ACHN (cell line): Measurements from ENCODE around the gene CSNK1G2.

Source experiments
- DNase-seq: peaks from one replicate; pipeline ENCODE4 v3.0.0-alpha.2; 2015
- in situ Hi-C: cut with HindIII; loops from 2 replicates; pipeline ENCODE4 v1.10.0; 2017; ENCODE audit warnings: low sequenced_read_pairs, low pct_ligation_motif_present, low pct_unique_long_range_greater_than_20kb

Gene CSNK1G2

DNA sequence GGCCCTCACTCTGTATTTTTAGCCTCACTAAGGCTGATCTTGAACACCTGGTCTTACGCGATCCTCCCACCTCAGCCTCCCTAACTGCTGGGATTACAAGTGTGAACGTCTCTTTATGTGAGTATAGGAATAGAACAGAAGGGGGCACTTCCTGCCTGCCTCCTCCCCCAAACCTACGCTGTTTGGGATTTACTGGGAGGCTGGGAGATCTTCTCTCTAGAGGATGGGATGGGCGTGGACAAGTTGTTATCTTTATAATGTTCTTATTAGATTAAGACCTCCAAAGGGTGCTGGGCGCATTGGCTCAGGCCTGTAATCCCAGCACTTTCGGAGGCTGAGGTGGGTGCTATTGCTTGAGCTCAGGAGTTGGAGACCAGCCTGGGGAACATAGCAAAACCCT lies 2.9 kb upstream of the CSNK1G2 start:
- in situ Hi-C loops: no loop called here
- DNase-seq: no peak

DNA sequence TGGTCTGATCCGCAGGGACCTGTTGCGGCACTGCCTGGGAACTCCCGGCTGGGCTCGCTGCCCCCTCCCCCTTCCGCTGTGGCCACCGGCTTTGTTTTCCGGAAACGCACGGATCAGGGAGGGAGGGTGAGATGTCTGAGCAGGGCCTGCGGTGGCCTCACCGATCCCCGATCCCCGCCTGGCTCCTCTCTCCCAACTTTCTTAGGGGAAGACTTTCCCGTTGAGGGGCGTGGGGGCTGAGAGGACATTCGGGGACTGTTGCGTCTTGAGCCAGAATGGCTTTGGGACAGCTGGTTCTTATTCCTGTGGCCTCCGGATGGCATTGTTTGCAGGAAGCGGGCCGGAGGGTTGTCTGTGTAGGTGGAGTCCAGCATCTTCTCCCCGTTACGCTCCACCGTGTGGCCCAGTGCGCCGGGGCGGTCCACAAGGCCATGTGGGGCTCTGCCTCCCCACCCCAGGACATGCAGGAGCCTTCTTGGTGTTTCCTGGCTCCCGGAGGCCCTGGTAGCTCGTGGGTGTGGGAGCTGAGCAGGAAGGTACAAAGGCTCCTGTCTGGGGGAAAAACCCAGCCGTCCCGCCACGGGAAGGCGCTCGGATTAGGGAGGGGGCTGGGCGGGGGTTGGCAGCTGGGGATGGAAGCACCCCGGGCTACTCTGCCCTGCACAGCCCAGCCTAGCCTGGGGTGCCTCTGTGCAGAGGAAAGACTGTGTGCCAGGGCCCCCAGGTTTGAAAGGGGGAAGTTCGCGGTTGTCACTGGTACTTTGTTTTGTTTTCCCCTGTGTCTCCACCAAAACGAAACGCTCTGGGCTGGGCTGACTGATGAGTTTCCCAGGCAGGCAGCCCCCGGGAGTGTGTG lies 1.3 kb downstream of the CSNK1G2 start:
- in situ Hi-C loops: no loop called here
- DNase-seq: peak; percentile 68

DNA sequence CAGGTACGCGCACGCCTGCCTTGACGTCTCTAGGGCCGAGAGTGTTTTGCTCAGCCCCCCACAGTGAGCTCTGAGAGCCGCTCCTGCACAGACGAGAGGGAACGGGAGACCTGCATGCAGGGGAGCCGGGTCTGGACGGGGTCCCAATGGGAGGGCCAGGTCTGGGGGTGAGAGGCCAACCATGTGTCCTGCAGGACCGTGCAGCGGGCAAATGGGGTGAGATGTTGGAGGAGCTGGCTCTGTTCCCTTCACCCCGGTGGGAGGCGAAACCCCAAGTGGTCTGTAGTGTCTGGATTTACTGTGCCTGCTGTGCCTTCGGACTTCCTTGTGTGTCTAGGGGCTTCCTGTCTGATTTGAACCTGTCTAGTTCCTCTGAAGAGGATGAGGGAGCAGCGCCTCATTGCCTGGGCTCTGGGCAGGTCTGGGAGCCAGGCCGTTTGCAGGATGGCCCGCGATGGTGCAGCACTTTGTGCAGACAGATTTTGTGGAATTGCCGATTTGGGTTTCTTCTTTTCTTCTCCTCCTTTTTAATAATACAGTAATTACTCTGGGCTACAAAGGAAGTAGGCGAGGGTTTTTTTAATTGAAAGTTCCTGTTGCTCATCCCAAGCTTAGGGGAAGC lies 2.1 kb downstream of the CSNK1G2 start:
- no peak for DNase-seq
- in situ Hi-C loops: no loop called here

GRCh38 chr19:1943661-1944087 lies 2.7 kb downstream of the CSNK1G2 start:
- in situ Hi-C loops: no loop called here
- no peak for DNase-seq

GRCh38 chr19:1944088-1944915 lies 3.3 kb downstream of the CSNK1G2 start:
- DNase-seq: no peak
- in situ Hi-C loops: no loop called here

DNA sequence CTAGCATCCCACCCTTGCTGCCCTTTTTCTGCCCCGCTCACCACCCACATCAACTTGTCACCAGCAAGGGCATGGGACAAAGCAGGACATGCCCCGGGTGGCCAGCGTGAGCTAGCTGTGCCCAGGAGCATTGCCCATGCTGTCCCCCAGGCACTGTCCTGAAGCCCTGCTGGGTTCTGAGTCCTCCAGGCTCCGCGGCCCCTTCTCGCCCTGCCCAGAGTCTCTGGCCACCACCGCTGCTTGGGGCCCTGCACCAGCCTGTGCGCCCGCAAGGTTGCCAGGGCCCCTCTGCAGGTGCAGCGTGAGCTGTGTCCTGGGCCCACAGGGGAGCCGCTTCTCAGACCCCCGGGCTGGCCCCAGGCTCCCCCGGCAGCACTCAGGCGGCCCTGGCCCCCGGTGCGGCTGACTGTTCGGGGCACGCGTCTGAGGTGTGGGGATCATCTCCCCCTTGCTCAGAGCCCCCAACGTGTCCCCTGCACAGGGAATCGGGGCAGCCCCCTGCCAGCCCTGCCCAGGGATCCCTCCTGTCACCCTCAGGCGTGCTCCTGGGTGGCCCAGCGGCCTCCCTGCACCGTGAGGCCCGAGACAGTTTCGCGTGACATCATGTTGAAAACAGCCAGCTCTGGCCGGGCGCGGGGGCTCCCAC lies 4.1 kb downstream of the CSNK1G2 start:
- no peak for DNase-seq
- in situ Hi-C loops: no loop called here

DNA sequence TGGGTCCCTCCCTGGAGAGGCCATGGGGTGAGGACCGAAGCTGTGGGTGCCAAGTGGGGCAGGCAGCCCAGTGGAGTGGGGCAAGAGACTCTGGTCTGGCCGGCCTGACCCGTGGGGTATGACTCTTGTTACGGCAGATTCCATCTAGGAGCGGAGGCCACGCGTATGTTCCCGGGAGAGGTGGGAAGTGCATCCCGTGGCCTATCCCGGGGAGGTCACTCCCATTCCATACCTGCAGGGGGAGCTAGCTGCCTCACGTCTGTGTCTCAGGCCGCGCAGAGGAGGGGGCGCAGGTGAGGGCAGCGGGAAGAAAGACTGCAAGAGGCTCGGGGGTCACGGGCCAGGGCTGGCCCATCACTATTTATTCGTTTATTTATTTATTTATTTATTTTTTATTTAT lies 4.9 kb downstream of the CSNK1G2 start:
- DNase-seq: peak; percentile 40
- in situ Hi-C loops: no loop called here

- in situ Hi-C loops: no loop called here
- no peak for DNase-seq
These were observed 6.8 kb downstream of the CSNK1G2 start for GRCh38 chr19:1947651-1948209.

DNA sequence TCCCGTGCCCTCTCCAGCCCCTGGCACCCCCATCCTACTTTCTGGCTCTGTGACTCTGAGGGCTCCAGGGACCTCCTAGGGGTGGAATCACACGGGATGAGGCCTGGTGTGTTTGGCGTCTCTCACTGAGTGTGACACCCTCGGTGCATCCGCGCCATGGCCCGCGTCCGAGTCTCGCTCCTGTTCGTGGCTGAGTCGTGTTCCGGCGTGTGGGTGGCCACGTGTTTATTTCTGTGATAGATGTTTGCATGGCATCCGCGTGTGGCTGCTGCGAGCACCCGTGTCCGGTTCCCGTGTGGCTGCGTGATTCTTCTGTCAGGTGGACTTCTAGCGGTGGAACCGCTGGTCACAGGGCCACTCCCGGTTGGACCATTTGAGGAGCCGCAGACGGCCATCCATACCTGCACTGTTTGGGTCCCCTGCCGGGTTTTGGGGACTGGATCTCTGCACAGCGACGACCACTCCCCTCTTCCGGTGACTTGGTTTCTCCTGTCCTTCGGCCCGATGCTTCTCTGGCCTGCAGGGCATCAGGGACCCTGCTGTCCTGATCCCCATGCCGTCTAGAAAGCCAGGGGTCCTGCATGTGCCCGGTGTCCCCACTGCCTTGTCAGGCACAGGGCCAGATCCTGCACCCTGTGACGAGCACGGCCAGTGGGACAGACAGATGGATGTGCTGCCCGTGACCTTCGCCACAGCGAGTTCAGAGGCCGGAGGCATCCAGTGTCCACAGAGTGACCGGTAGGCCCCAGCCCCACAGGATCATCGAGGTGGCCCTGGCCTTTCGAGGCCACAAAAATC lies 8.5 kb downstream of the CSNK1G2 start:
- no peak for DNase-seq
- in situ Hi-C loops: no loop called here

GRCh38 chr19:1950640-1951039 lies 9.7 kb downstream of the CSNK1G2 start:
- no peak for DNase-seq
- in situ Hi-C loops: no loop called here

DNA sequence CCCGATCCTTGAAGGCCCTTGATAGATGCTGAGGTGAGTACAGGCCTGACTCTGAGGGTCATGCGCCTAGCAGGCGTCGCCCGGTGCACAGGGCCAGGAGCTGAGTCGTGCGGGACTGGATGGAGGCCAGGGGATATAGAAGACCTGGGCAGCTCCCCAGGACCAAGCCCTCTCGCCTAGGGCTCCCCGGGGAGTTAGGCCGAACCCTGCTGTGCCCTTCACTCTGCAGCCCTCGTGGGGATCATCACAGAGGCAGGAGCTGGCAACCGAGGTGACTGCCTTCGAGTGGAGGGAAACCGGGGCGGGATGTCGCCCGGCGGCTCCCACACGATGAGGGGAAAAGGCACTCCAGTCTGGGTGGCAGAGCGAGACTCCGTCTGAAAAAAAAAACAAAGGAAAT lies 11.7 kb downstream of the CSNK1G2 start:
- in situ Hi-C loops: no loop called here
- no peak for DNase-seq

- DNase-seq: no peak
- in situ Hi-C loops: no loop called here
These were observed 12.1 kb downstream of the CSNK1G2 start for GRCh38 chr19:1953037-1953436.

DNA sequence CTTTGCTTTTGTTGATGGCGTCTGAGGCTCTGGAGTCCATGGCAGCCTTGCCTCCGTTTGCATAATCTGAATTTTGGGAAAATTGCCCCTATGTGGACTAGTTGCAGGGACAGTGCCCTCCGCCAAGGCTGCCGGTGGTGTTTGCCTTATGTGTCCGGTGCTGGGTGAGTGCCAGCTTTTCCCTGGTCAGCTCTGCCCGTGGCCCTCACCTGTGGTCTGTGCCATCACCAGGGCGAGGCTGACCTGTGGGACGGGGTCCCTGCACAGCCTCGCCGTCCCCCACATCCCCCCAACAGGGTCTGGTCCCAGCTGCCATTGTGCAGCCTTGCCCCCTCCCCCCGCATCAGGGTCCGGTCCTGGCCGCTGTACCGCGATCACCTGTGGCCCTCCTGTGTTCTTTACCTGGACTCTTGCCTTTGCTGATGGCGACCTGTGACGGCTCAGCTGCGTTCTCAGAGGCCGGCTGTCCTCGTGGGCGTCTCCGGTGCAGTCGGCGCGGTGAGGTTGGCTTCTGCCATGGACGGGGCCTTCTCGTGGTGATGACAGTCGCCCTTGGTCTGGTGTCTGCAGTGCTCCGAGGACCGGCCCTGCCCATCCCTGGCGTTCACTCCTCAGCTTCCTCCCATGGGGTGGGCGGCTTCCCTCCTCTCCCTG lies 12.6 kb downstream of the CSNK1G2 start:
- in situ Hi-C loops: no loop called here
- no peak for DNase-seq

GRCh38 chr19:1954532-1954933 lies 13.6 kb downstream of the CSNK1G2 start:
- DNase-seq: no peak
- in situ Hi-C loops: no loop called here

- in situ Hi-C loops: no loop called here
- no peak for DNase-seq
These were observed 14.5 kb downstream of the CSNK1G2 start for GRCh38 chr19:1955171-1956121.

DNA sequence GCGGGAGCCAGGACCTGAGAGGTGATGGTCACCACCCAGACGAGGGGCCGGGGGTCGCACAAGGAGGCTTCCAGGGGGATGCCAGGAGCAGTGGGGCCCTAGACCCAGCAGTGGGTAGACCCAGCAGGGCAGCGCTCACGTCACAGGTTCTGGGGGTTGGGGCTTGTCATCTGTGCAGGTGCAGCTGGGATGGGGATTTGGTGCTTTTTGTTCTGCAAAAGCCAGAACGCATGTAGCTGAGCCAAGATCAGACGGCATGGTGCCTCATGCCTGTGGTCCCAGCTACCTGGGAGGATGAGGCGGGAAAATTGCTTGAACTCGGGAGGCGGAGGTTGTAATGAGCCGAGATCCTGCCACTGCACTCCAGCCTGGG lies 15.1 kb downstream of the CSNK1G2 start:
- no peak for DNase-seq
- in situ Hi-C loops: no loop called here
